NCI-H2107 treated with DMSO at 0.1 percent for 48 hours (cell line): ENCODE data around the gene PADI4.

ENCODE experiments used
- DNase-seq: peaks from one replicate; lab custom pipeline; 2025; ENCODE audit not compliant: unreplicated experiment; lab: John Stamatoyannopoulos, UW

PADI4 gene

DNA sequence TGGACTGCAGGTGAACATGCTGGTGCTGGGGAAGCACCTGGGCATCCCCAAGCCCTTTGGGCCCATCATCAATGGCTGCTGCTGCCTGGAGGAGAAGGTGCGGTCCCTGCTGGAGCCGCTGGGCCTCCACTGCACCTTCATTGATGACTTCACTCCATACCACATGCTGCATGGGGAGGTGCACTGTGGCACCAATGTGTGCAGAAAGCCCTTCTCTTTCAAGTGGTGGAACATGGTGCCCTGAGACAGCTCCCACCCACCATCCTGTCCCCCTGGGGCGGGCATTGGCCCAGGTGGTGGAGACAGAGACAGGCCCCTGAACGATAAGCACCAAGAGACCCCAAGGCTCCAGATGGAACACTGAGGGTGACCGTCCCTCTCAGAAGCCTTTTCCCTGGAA, 25.2 kb upstream of the PADI4 start:
- no peak for DNase-seq

DNA sequence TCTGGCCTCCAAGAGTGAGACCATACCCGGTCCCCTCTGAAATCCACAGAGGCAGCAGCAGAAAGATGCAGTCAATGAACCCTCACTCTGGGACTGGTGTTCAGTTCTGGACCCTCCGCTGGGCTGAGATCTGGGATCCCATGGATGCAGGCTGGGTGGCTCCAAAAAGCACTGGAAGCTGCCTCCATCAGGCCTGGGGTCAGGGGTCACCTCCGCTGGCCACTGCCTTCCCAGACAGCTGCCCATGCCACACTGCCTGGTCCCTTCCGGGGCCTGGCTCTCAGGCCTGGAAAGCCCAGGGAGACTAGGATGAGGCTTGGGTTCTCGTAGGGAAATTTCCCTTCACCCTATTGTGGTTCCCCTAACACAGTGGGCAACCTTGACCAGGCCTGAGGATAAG, 21.4 kb upstream of the PADI4 start:
- no peak for DNase-seq

DNA sequence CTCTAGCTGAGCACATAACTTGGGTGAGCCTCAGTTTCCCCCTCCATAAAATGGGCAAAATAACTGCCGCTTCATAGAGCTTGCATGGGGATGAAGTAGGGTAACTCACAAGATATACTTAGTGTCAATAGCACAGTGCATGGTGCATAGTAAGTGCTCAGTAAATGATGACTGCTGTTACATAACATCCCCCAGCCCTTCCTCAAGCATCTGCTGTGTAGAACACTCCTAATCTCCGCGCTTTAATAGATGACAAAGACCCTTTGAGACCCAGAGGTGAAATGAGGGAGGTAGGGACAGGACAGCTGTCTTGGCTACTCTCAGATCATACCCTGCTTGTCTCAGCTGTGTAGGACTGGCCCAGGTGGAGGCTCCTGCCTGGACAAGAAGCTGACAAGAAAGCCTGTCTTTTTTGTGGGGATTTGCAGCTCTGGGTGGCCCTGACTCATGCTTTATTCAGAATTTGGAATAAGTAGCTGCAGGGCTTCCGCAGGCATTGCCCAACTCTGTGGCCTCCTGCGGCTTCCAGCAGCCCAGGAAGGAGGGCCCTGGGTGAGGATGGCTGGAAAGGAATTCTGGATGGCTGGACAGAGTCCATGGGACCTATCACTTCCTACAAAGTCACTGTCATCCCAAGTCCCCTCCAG, 20.7 kb upstream of the PADI4 start:
- no peak for DNase-seq

DNA sequence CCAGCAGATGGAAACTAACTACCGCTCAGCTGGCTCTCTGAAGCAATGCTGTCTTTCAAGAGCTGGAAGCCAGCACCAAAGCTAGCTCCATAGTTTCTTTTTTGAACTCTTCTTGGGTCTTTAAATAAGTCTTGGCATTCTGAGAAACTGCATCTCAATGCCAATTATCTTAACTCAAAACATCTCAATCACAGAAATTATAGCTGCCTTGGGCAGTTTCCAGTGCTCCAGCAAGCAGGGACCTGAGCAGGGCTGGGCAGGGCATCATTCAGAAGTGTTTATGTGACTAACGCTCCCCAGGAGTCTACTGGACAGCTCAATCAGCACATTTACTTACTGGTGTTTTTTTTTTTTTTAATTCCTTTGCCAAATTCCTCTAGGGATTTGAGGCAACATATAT, 18.3 kb upstream of the PADI4 start:
- DNase-seq: no peak

DNA sequence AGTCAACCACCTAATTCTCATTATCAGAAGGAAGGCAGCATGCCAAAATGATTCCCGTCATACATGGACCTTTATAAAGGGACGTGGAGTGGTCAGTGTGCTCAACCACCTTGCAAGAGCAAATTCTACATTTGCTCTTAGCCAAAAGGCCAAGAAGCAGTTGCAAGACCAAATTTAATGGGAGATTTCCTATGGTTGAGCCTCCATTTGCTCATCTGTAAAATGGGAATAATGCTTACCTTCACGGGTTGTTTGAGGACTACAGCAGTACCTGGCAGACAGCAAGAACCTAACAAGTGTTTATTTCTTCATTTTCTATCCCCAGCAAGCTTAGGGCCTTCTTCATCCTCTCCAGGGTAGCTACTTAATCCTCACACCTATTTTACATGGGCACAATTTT, 17.4 kb upstream of the PADI4 start:
- DNase-seq: no peak

DNA sequence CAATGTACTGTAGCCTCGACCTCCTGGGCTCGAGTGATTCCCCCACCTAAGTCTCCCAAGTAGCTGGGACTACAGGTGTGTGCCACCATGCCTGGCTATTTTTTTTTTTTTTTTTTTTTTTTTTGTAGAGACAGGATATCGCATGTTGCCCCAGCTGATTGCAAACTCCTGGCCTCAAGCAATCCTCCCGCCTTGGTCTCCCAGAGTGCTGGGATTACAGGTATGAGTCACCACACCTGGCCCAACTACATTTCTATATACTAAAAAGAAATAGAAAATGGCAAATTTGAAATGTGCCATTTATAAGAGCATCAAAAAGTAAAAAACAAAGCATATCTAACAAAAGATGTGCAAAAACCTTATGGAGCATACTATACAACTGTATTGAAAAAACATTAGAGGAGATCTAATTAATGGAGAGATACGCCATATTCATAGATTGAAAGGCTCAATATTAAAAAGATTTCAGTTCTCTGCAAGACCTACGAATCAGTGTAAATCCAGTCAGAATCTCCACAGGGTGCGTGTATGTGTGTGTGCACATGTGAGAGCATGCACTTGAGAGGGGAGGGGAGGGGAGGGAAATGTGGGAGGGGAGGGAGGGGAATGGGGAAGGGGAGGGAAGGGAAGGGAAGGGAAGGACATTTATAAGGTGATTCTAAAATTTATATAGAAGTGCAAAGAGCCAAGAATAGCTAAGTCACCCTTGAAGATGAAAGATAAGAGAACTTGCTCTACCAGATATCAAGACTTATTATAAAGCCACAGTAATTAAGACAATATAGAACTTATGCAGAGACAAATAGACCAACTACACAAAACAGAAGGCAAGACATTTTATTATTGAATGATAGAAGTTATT, 15.5 kb upstream of the PADI4 start:
- no peak for DNase-seq

DNA sequence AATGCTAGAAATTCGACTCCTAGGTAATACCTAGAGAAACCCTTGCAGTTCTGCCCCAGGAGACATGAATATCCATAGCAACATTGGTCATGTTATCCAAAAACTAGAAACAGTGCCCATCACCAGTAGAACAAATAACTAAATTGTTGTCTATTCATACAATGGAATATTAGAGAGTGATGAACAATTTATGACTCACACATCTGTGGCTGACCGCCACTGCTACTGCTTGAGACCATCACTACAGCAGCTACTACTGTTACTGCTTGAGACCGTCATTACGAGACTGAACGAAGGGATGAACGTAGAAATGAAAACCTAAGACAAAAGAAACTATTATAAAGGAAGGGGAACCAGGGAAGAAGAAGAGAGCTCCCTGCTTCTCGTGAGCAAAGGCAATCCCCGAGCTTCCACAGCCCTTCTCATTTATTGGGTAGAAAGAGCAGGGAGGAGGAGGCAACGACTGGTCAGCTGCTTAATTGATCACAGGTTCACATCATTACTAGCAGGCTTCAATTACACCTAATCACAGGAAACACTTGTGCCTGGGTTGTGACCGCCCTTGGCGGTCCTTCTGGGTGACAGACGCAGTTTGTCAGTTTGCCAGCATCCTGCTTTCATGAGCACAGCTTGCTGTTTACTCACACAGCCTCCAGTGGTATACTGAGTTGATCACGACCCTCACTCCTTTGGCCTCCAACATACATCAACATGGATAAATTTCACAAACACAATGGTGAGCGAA, 14.1 kb upstream of the PADI4 start:
- no peak for DNase-seq

DNA sequence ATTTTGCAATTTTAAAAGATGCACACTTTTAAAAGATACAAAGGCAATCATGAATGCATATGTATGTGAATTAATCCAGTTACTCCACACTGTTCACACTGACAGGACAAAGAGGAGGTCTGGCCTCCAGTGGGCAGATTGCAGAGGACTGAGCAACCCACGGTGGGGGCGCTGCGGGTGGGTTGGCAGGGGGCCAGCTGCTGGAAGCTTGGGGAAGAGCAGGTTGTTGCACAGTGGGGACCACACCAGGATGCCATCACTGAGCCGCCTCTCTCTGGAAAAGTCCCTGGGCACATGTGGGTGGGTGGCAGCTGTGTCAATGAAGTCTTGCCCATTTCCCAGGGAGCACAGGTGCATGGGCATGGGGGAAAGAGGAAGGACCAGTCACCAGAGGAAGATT, 12.7 kb upstream of the PADI4 start:
- DNase-seq: no peak

DNA sequence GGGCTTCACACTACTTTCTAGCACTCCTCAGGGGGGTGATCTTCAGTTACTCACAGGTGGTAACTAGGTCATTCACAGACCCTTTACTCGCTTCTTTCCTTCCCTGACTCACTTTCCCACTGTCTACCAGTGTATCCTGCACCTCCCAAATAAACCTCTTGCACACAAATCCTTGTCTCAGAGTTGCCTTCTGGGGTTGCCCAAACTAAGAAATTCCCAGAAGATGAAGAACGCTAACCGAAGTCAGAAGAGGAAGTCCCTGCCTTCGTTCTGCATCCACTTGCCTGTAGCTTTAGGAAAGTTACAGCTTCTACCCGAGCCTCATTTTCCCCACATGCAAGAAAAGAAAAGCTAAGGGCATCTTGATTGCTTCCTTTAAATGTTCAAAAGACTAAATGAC, 11.9 kb upstream of the PADI4 start:
- DNase-seq: no peak

DNA sequence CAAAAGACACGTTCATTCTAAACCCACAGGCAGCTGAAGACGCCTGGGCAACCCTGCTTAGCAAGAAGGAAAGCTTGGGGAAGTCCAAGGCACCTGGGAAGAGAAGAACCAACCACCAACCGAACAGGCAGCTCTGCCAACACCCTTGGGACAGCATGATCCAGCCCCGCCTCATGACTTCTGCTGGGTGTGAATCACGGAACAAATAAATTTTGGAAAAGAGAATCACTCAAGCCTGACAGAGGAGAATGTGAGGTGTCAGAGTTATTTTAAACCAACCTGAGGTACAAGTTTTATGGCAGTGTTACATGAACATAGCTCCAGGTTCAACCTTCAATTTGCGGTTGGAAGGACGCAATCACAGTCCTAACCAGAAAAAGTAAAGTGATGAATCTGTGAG, 10.0 kb upstream of the PADI4 start:
- no peak for DNase-seq

DNA sequence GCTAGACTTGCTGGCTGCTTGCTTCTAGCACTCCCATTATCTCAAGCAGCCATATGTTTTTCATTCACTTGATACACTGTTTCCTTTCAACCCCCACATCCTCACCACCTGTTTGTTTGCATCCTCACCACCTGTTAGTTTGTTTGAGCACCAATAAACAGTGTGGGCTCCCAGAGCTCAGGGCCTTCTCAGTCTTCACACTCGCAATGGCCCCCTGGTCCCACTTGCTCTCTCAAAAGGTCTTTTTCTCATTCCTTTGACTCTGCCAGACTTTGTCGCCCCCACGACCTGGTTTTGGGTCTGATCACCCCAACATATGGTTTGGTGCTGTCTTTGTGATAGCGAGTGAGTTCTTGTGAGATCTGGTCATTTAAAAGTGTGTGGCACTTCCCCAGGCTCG, 6.2 kb upstream of the PADI4 start:
- no peak for DNase-seq

DNA sequence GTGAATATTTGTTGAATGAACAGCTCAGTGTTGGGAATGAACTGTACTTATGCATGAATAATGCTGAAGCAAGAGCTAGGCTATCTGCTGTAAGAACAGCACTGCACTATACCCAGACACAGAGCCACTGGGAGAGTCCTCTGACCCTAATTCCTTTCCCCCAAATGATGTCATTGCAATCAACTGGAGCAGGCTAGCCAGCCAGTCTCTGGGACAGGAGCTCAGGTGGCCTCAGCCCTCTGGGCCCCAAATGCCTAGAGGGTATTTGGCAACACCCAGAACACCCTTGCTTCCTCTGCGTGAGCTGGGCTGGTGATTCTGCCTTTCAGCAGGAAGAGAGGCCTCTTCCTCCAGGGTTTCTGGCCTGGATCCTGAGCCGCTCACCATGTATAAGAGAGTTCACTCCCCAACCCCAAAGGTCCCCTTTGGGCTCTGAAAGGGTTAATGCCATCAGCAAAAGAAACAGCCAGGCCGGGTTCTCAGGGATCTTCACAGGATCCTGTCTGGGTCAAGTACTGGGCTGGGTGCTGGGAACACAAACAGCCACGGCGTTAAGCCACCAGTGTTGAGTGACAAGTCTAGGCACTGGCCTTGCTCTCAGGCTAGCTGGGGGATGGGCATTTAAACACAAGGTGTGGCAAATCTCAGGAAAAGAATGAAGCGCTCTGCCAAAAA, 3.7 kb upstream of the PADI4 start:
- no peak for DNase-seq

DNA sequence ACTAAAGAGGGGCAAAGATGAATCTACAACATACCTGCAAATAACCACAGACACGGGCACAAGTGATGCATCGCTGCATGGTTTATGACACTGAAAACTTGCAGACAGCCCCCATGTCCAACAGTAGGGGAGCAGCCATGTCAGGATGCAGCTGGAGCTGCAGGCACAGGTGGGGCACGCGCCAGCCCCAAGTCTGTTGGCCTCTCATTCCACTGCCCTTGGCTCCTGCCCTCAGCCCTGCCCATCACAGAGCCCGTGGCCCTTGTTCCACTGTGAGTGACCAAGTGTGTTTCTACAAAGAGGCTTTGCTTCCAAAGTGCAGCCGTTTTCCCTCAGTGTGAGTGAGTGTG, 3.2 kb upstream of the PADI4 start:
- no peak for DNase-seq

DNA sequence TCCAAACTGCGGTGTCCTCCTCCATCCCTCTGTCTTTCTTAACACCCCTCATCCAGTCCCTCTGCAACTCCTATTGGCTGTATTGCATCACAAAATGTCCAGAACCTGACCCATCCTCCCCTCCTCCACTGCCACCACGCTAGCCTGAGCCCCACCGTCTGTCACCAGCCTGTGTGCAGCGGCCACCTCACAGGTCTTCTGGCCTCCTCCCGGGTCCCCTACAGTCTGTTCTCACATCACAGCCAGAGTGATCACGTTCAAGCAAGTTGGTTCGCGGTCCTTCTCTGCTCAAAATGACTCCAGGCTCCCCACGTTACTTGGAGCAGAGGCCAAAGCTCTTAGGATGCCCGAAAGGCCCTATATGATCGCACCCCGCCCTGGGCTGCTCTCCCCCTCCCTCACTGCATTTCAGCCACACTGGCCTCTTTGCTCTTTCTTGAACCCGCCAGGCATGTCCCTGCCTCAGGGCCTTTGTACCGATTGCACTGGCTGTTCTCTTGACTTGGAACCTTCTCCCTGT, 2.4 kb upstream of the PADI4 start:
- no peak for DNase-seq

DNA sequence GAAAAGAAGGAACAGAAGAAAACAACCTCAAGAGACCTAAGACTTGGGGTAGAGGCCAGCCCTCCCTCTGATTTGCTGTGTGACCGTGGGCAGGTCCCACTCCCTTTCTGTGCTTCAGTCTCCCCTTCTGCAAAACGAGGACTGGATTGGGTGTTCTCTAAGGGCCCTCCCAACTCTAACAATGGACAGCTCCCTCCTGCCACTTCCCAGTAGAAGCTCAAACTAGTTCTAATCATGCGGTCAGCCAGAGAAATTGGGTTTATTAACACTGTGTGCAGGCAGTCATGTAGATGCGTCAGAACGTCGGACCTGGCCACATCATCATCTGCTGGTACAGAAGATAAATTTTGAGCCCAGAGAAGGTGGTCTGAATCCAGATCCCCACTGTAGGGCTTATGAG, 1.6 kb upstream of the PADI4 start:
- DNase-seq: no peak

DNA sequence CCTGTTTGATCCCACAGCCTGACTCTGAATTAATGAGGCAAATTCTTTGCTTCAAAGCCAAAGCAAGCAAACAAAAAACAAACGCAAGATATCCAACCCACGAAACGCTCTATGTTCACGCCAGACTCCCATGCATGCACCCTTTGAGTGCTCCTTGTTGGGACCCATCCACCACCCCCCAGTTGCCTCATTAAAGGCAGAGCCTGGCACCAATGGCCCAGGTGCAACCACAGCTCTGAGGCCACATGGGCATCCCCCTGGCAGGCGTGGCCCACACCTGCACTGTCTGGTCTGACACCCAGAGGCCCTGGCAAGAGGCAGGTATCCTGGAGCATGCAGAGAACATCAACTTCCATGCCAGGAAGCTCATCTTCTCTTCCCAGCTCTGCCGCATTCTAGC, 1.1 kb upstream of the PADI4 start:
- DNase-seq: no peak

DNA sequence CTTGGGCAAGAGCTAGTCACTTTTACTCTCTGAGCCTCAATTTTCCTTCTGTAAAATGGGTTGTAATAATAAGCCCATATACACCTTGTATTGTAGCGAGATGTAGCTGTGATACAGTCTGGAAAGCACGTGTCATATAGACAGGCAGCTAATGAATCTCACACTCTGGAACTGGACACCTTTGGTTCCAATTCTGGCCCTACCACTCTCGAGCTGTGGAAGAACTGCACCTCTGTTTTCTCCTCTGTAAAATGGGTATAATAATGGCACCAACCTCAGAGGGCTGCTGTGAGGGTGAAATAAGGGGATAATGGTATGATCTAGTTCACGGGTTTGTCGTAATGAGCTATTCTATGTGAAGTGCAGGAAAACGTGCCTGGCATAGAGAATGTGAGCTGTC, 668 bp upstream of the PADI4 start:
- DNase-seq: no peak

DNA sequence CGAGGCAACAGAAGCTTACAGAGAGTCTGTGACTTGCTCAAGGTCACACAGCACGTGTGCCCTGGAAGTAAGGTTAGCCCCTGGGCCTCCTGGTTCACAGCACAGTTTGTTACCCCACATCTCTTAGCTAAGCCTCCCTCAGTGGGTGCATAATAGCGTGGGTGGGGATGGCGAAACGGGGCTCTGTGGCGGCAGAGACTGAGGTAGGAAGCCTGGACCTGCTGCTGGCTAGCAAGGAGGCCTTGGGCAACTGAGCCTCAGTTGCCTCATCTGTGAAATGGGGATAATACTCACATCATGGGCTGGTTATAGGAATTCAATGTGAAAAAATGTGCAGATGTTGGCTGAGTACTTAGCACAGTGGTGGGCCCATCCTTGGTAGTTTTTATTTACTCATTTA, 596 bp downstream of the PADI4 start:
- DNase-seq: no peak

DNA sequence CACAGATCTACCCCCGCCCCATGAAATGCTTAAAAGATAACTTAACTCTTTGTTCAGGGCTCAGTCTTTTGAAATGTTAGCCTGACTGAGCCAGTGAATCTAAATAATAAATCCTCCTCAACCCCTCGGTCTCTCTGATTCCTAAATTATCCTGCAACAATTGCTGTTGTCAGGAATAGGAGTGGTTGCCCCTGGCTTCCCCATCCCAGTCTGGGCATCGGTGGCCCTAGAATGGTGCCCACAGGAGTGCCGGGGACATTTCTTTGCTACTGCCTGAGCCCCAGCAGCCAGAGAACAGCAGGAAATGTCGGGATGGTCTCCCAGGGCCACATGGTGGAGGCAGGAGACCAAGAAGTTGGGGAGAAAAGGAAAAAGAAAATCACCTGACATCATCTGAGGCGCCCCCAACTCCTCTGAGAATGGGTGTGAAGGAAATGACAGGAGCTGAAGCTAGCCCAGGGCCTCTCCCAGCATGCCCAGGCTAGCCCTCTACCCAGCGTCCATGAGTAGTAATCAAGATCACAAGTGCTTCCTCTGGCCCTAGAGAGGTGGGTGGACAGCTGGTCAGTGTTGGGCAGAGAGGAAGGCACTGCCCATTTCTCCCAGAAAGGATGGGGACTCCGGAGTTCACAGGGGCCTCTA, 1.6 kb downstream of the PADI4 start:
- DNase-seq: no peak

DNA sequence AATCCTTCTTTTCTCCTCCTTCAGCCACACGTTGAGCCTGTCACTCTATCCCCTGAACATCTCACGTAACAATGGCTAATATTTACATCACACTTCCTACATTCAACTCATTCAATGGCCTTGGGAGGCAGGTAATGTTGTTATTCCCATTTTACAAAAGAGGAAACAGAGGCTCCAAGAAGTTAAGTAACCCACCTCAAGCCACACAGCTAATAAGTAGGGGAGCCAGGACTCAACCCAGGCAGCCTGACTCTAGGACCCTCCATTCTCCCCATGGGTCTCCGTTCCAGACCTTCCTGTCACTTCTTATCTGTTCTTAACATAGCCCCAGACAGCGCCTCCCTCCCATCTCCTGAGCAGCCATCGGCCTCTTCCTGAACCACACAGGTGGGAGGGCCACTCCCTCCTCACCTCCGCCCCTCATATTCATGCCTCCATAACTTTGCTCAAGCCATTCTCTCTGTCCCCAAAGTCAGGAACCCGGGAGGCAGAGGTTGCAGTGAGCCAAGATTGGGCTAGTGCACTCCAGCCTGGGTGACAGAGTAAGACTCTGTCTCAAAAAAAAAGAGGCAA, 2.2 kb downstream of the PADI4 start:
- DNase-seq: no peak
